Measurements from ENCODE around the gene CEP350.

GRCh38 chr1:180154325-180155181 is 199.9 kb downstream of the CEP350 start, which contains the start of gene QSOX1:
- TF ChIP-seq CTCF (conservative IDR thresholded peaks at IDR 0.05 in 1 of 2, IDR thresholded peaks at IDR 0.05 in 1 of 2; ENCODE audit: extremely low read depth in 1 of 2, insufficient read depth in 1 of 2, low read depth in 1 of 2, low read length in 2 of 2): no peak
- TF ChIP-seq EZH2 (IDR thresholded peaks at IDR 0.05; ENCODE audit: borderline replicate concordance, low read length): no peak
